H1 (cell line): ENCODE data around the gene RYR3. TPM values are rescaled to one million over a fixed set of nuclear protein-coding genes. Genes with fewer than 3 reads are reported as not detected.
A peak's percentile ranks its signal among the peaks of the same experiment; 100 is the strongest.

ENCODE experiments used
- CTCF ChIA-PET: fragments of 300-600 bp; sonication (Branson Sonifier 250); formaldehyde crosslinking; loops from one replicate; lab custom pipeline; 2021; ENCODE audit not compliant: partially characterized antibody; lab: Charles Lee
- POLR2A ChIA-PET: fragments of 300-600 bp; sonication (Branson Sonifier 250); formaldehyde crosslinking; loops from one replicate; lab custom pipeline; 2021; ENCODE audit warnings: inconsistent platforms; ENCODE audit not compliant: partially characterized antibody; lab: Charles Lee
- DNase-seq, 2 experiments: peaks; one replicate each; pipeline versions ENCODE4 v3.0.0 to v3.0.0-alpha.2; 2010 to 2022; ENCODE audit warnings: low spot score in 2 of 2, low read depth in 1 of 2, mixed read lengths in 1 of 2
- FAIRE-seq: peaks from 2 replicates; lab custom pipeline; 2011; peaks lifted over from hg19 to GRCh38; lab: Jason Lieb, UNC
- H2AFZ ChIP-seq: 2 replicates; pipeline ENCODE4 v1.8.1; 2012; ENCODE audit warnings: low read length, inconsistent platforms
- H2AK5ac ChIP-seq: 2 replicates; pipeline ENCODE4 v1.6.1; 2013; ENCODE audit warnings: low read depth, low read length
- H2BK120ac ChIP-seq: replicated peaks from 2 replicates; pipeline ENCODE3; 2013; ENCODE audit warnings: low read depth, low read length, inconsistent platforms
- H2BK12ac ChIP-seq: 2 replicates; pipeline ENCODE4 v1.6.1; 2013; ENCODE audit warnings: low read depth, low read length
- H2BK15ac ChIP-seq: 2 replicates; pipeline ENCODE4 v1.6.1; 2013; ENCODE audit warnings: low read length
- H2BK20ac ChIP-seq: 2 replicates; pipeline ENCODE4 v1.6.1; 2013; ENCODE audit warnings: low read length
- H2BK5ac ChIP-seq: 2 replicates; pipeline ENCODE4 v1.6.1; 2013; ENCODE audit warnings: low read depth, low read length
- H3K14ac ChIP-seq: 2 replicates; pipeline ENCODE4 v1.6.1; 2013; ENCODE audit warnings: inconsistent platforms; ENCODE audit not compliant: insufficient read length
- H3K18ac ChIP-seq: 2 replicates; pipeline ENCODE4 v1.6.1; 2013; ENCODE audit warnings: low read length; ENCODE audit errors: extremely low read depth
- H3K23ac ChIP-seq: 2 replicates; pipeline ENCODE4 v1.6.1; 2013; ENCODE audit warnings: inconsistent platforms; ENCODE audit not compliant: insufficient read length
- H3K23me2 ChIP-seq: 2 replicates; pipeline ENCODE4 v1.6.1; 2013; ENCODE audit warnings: low read depth, low read length
- H3K27ac ChIP-seq: 2 replicates; pipeline ENCODE4 v1.6.1; 2011; ENCODE audit warnings: low read depth, low read length, inconsistent platforms
- H3K27me3 ChIP-seq, 4 experiments: replicated peaks in 1 of 4; 1 replicate in 1 of 4; 2 replicates in 3 of 4; pipeline versions ENCODE4 v1.6.1 to v1.8.1; 2011 to 2013; ENCODE audit warnings: low read length in 3 of 4, mild to moderate bottlenecking in 3 of 4, inconsistent platforms in 2 of 4, mixed read lengths in 2 of 4, moderate library complexity in 1 of 4; ENCODE audit not compliant: control insufficient read depth in 3 of 4, insufficient read depth in 3 of 4; ENCODE audit errors: extremely low read depth in 1 of 4
- H3K36me3 ChIP-seq, 4 experiments: 2 replicates each; pipeline versions ENCODE4 v1.6.1 to v1.8.1; 2011 to 2013; ENCODE audit warnings: mild to moderate bottlenecking in 4 of 4, low read length in 3 of 4, moderate library complexity in 2 of 4, control low read depth in 1 of 4, inconsistent platforms in 1 of 4; ENCODE audit not compliant: insufficient read depth in 4 of 4, control insufficient read depth in 2 of 4
- H3K4ac ChIP-seq: replicated peaks from 2 replicates; pipeline ENCODE3; 2013; ENCODE audit warnings: low read length, low read depth, mixed read lengths, inconsistent platforms; ENCODE audit not compliant: insufficient read length
- H3K4me1 ChIP-seq, 4 experiments: replicated peaks in 1 of 4; 1 replicate in 1 of 4; 2 replicates in 3 of 4; pipeline versions ENCODE4 v1.6.1 to v1.8.1; 2011 to 2013; ENCODE audit warnings: low read length in 3 of 4, inconsistent platforms in 2 of 4, mixed read lengths in 1 of 4; ENCODE audit not compliant: insufficient read depth in 4 of 4, control insufficient read depth in 3 of 4
- H3K4me2 ChIP-seq, 2 experiments: 2 replicates each; pipeline versions ENCODE4 v1.6.1 to v1.8.1; 2011 to 2013; ENCODE audit warnings: low read depth in 2 of 2, low read length in 2 of 2, control low read depth in 1 of 2, inconsistent platforms in 1 of 2, mild to moderate bottlenecking in 1 of 2; ENCODE audit not compliant: insufficient read depth in 1 of 2
- H3K4me3 ChIP-seq, 4 experiments: fragments of 200-600, 300-600 bp in 1 of 4; sonication (generic), shearing (Covaris generic), sonication (Bioruptor Twin) in 1 of 4; 2 replicates each; pipeline versions ENCODE4 v1.5.1 to v1.8.1; 2011 to 2016; ENCODE audit warnings: low read length in 4 of 4, low read depth in 3 of 4, control low read depth in 2 of 4, inconsistent platforms in 2 of 4, mild to moderate bottlenecking in 2 of 4, mixed read lengths in 1 of 4, moderate library complexity in 1 of 4; ENCODE audit not compliant: insufficient read depth in 2 of 4; ENCODE audit errors: extremely low read depth in 1 of 4
- H3K56ac ChIP-seq: replicated peaks from 2 replicates; pipeline ENCODE3; 2013; ENCODE audit warnings: low read depth, mild to moderate bottlenecking, mixed read lengths, low read length, inconsistent platforms; ENCODE audit not compliant: insufficient read length
- H3K79me1 ChIP-seq: 2 replicates; pipeline ENCODE4 v1.6.1; 2013; ENCODE audit warnings: low read depth, low read length, control low read depth
- H3K79me2 ChIP-seq, 2 experiments: 2 replicates each; pipeline versions ENCODE4 v1.6.1 to v1.8.1; 2012 to 2013; ENCODE audit warnings: low read length in 2 of 2, mild to moderate bottlenecking in 2 of 2, inconsistent platforms in 1 of 2; ENCODE audit not compliant: insufficient read depth in 2 of 2, control insufficient read depth in 1 of 2
- H3K9ac ChIP-seq, 4 experiments: replicated peaks in 1 of 4; 1 replicate in 1 of 4; 2 replicates in 3 of 4; pipeline versions ENCODE4 v1.6.1 to v1.8.1; 2011 to 2013; ENCODE audit warnings: low read depth in 3 of 4, low read length in 3 of 4, control low read depth in 2 of 4, mild to moderate bottlenecking in 2 of 4, moderate library complexity in 2 of 4, inconsistent platforms in 1 of 4; ENCODE audit errors: extremely low read depth in 1 of 4
- H3K9me3 ChIP-seq, 2 experiments: 2 replicates each; pipeline versions ENCODE4 v1.6.1 to v1.8.1; 2012 to 2013; ENCODE audit warnings: mild to moderate bottlenecking in 2 of 2, moderate library complexity in 2 of 2, control low read depth in 1 of 2, inconsistent platforms in 1 of 2, low read depth in 1 of 2, low read length in 1 of 2, mixed read lengths in 1 of 2; ENCODE audit not compliant: insufficient read depth in 2 of 2
- H4K20me1 ChIP-seq, 2 experiments: replicated peaks in 1 of 2; 2 replicates each; pipeline versions ENCODE3 to v1.8.1; 2011 to 2013; ENCODE audit warnings: inconsistent platforms in 2 of 2, low read length in 2 of 2, mild to moderate bottlenecking in 1 of 2; ENCODE audit not compliant: insufficient read depth in 2 of 2, control insufficient read depth in 1 of 2
- H4K5ac ChIP-seq: 2 replicates; pipeline ENCODE4 v1.6.1; 2013; ENCODE audit warnings: low read length, low read depth, mixed read lengths, inconsistent platforms; ENCODE audit not compliant: insufficient read length
- H4K8ac ChIP-seq: 2 replicates; pipeline ENCODE4 v1.8.0; 2013; ENCODE audit warnings: mild to moderate bottlenecking, moderate library complexity, low read length, inconsistent platforms; ENCODE audit not compliant: insufficient read depth; ENCODE audit errors: extremely low read depth
- H4K91ac ChIP-seq: replicated peaks from 2 replicates; pipeline ENCODE3; 2013; ENCODE audit warnings: low read length, mixed read lengths, inconsistent platforms; ENCODE audit not compliant: insufficient read length
- JUND ChIP-seq: IDR thresholded peaks from 2 replicates; pipeline ENCODE4 v1.6.1; 2011; ENCODE audit warnings: mild to moderate bottlenecking, improper control_type of control experiment, low read length
- KDM5A ChIP-seq: fragments of 200-600 bp; IDR thresholded peaks from 2 replicates; pipeline ENCODE4 v1.7.1; 2012; ENCODE audit warnings: mild to moderate bottlenecking, low read length, inconsistent platforms, mixed read lengths
- WGBS, 2 experiments: shearing (Covaris generic) in 1 of 2; methylation state at CpG; one replicate each; pipeline versions ENCODE4 v1.1.6 to v1.1.7; 2013 to 2015; ENCODE audit warnings: low lambda C conversion rate in 2 of 2, mixed read lengths in 2 of 2, inconsistent platforms in 1 of 2, low coverage in 1 of 2, missing lambda C conversion rate in 1 of 2; ENCODE audit not compliant: insufficient replicate concordance in 2 of 2, insufficient coverage in 1 of 2, insufficient read length in 1 of 2; ENCODE audit errors: extremely low coverage in 1 of 2, missing lambda C conversion rate in 1 of 2; 5-methylcytosine and 5-hydroxymethylcytosine counted together
- polyA plus RNA-seq, 7 experiments: library from polyadenylated mRNA; depleted of rRNA in 3 of 7; stranded (reverse) in 5 of 7; unstranded in 2 of 7; fragments of >200 nt in 5 of 7; fragments of 200-250 nt in 2 of 7; gene quantifications; 1 replicate in 5 of 7; 2 replicates in 1 of 7; 4 replicates in 1 of 7; pipeline versions ENCODE4 v1.2.1 to v1.2.3, GENCODE V29; 2011 to 2013; ENCODE audit warnings: missing spikeins in 2 of 7, mixed read lengths in 2 of 7
- total RNA-seq: library from RNA; stranded (reverse); fragmentation: NEBNext Ultra II Directional; extraction: Animal tissue kit (Norgen Biotek cat#: 25700); gene quantifications from 2 replicates; pipeline ENCODE4 v1.2.1, GENCODE V29; 2021

RYR3 gene
- total and polyA plus RNA-seq, 2 of the 8 experiments (the other 6 are each of a cell fraction or from before 2014, with no cell fraction given), result 0.33 to 3.4 TPM

DNA sequence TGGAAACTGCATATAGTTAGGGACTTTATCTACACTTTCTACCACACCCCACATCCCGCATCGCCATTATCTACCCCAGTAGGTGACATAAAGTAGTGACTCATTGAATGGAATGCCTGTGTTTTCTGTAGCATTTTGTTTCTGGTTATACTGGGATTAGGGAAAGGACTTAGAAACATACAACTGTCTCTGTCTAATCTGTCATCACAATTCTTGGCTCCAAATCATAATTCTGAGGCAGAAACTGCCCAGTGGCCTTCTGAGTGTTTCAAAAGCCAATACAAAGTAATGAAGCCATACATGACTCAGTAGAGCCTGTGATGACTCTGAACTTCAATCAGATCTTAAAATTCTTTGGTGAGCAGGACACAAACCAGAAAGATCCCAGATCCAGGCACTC, 541.8 kb downstream of the RYR3 start:
- H3K4ac ChIP-seq, result no peak overlapping the region
- no peaks in the 10 kb centered on the region for H3K79me1 ChIP-seq
- H3K27ac ChIP-seq, result no peak overlapping the region
- H4K5ac ChIP-seq, result no peak overlapping the region
- no peaks in the 10 kb centered on the region for H3K79me2 ChIP-seq
- no peak overlapping the region for H2AFZ ChIP-seq
- H4K91ac ChIP-seq, result no peak overlapping the region
- no peak overlapping the region for H3K56ac ChIP-seq
- H3K9ac ChIP-seq, result no peak overlapping the region
- FAIRE-seq (no peak), DNase-seq (no peak)
- H3K23ac ChIP-seq, result no peak overlapping the region
- ChIA-PET POLR2A (no interaction called here), CTCF (no interaction called here)
- no peaks in the 10 kb centered on the region for H3K36me3 ChIP-seq
- no peaks in the 10 kb centered on the region for H3K27me3 ChIP-seq
- no peak overlapping the region for H3K4me3 ChIP-seq
- H4K20me1 ChIP-seq, result no peaks in the 10 kb centered on the region
- H2BK12ac ChIP-seq, result no peak overlapping the region
- TF ChIP-seq JUND, result 0 out of 2 replicates have a peak, but pooled peaks have one; percentile 27
- TF ChIP-seq KDM5A, result no peak
- H2BK5ac ChIP-seq, result no peak overlapping the region
- no peak overlapping the region for H2AK5ac ChIP-seq
- no peak overlapping the region for H4K8ac ChIP-seq
- no peak overlapping the region for H2BK20ac ChIP-seq
- no peaks in the 10 kb centered on the region for H3K23me2 ChIP-seq
- H3K9me3 ChIP-seq, result no peaks in the 10 kb centered on the region
- no peak overlapping the region for H3K14ac ChIP-seq
- WGBS, 2 experiments, result 83% methylated on average over 2 of the region's 2 CpGs; no CpG with 5 or more reads in 1 of the 2 experiments
- H2BK15ac ChIP-seq, result no peak overlapping the region
- peaks cover 0 to 6% (median 2%) of the 10 kb centered on the region in 4 experiments; a peak in 3 of 7 replicates for H3K4me1 ChIP-seq
- H2BK120ac ChIP-seq, result no peak overlapping the region
- H3K4me2 ChIP-seq, result no peak overlapping the region
- H3K18ac ChIP-seq, result no peak overlapping the region
